Peyer's patch (tissue), 4 donors: ENCODE data around the gene DIS3L2.

ENCODE experiments used
- CTCF ChIP-seq, 6 experiments: fragments of 450-650 bp in 4 of 6; fragments of 200-600 bp in 2 of 6; sonication (generic) in 1 of 6; IDR thresholded peaks; one replicate each; pipeline ENCODE4 v1.5.1; 2017 to 2019; ENCODE audit warnings: antibody characterized with exemption in 6 of 6, mild to moderate bottlenecking in 3 of 6, moderate library complexity in 1 of 6
- POLR2A ChIP-seq, 2 donors: fragments of 450-650 bp; IDR thresholded peaks; one replicate each; pipeline ENCODE4 v1.5.1; 2017; ENCODE audit warnings: antibody characterized with exemption in 2 of 2, mild to moderate bottlenecking in 2 of 2, moderate library complexity in 2 of 2

GRCh38 chr2:232097260-232097659 is 135.7 kb downstream of the DIS3L2 start:
- TF ChIP-seq POLR2A (IDR thresholded peaks at IDR 0.05) (no peak), CTCF (IDR thresholded peaks at IDR 0.05) (no peak)
